ENCODE results near the gene ADAMTS2. TPM values are rescaled to one million over a fixed set of nuclear protein-coding genes. Genes with fewer than 3 reads are reported as not detected.
"Not testable (repeated sequence)": the region's sequence is repeated elsewhere in the genome, so short reads cannot be mapped to it uniquely, and the experiment has no call there.

Gene ADAMTS2
- total RNA-seq, 1 experiment from 2014 or later: 0.02 TPM

DNA sequence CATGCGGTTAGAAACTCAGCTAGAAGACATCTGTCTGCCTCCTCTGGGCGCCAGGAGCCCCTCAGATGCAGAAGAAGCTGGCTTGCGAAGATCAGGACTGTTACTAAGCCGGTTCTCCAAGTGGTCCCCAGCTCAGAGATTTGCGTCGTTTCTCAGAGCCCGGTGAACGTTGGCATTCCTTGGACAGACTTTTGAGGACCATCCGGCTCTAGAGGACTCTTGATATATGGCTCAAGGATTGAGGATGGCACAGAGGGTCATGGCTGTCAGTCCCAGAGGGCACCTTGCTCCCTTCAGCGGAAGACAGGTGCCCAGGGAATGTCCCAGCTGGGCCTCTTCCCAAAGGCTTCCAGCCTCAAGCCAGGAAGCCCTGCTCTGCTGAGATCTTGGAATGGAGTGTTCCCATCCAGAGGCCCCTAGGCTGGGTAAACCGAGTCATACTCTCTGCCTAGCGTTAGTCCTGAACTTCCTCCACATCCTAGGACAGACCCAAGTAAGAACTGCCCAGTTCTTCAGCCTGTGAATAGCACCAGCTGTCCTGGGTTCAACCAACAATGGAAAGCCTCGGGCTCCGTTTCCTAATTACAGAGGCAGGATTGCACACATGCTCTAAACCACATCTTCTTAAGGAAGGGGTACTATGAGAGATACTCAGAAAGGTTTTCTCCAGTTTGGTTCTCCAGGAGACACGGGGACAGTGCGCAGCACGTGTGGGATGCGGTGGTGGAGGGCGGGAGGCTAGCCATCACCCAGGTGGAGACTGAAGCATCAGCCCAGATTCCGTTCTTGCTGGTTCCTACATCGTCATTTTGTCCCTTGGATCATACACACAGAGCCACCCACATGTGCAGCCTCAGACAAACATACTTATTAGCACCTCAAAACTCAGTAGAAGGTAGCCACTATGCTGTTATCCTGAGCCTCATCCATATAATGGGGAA lies 233.7 kb downstream of the ADAMTS2 start:
- DNase-seq (ENCODE audit: low read depth): no peak

DNA sequence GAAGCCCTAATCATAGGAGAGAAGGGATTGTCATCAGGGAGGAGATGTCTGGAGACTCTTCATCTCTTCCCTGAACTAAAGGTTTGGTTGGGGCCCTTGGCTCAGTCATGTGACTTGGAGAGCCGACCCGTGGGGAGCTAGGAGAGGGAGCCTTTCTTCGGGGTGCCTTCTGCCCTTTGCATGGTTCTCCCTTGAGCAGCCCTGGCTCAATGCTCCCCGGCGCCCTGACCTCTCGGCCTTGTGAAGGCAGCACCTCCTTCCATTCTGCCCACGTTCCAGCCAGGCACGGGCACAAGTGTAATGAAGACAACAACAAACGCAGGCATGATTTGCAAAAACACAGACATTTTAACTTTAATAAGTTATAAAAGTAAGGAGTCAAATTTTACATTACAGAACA lies 234.7 kb downstream of the ADAMTS2 start:
- DNase-seq (ENCODE audit: low read depth): no peak

DNA sequence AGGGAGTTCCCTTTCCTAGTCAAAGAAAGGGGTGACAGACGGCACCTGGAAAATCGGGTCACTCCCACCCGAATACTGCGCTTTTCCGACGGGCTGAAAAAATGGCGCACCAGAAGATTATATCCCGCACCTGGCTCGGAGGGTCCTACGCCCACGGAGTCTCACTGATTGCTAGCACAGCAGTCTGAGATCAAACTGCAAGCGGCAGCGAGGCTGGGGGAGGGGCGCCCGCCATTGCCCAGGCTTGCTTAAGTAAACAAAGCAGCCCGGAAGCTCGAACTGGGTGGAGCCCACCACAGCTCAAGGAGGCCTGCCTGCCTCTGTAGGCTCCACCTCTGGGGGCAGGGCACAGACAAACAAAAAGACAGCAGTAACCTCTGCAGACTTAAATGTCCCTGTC lies 244.0 kb downstream of the ADAMTS2 start:
- DNase-seq (ENCODE audit: low read depth): not testable (repeated sequence)

DNA sequence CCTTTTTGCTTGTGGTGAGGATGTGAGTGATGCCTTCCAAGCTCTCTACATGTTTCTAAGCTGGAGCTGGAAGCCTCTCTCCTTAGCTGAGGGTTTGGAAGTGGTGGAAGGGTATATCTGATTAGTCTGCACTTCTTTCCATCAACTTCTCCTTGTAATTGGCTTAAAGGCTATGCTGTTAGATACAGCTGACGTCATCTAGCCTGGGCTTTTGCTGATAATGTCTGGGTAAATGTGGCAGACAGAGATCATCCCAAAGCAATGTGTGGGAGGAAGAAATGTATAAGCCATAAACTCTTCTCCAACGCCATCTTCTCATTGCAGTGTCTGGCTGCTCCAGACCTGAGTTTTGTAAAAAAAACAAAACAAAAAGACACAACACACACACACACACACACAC lies 255.8 kb downstream of the ADAMTS2 start:
- DNase-seq (ENCODE audit: low read depth): no peak

DNA sequence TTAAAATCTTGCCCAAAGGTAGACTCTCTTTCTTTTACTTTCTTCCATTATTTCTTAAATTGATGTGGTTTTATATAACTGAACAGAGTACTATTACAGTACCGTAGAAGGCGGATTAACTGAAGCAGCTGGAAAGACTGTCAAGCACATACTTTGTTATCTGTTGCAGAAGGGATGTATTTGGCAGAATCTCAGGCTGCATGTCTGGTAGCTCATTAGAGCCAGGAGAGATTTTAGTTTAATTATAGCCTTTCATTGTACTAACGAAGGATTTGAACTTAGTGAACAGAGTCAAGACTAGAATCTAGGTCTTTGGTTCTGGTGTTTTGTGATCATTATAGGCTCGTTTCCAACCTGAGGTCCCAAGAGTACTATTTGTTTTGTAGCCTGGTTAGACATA lies 264.5 kb downstream of the ADAMTS2 start:
- no peak for DNase-seq (ENCODE audit: low read depth)

DNA sequence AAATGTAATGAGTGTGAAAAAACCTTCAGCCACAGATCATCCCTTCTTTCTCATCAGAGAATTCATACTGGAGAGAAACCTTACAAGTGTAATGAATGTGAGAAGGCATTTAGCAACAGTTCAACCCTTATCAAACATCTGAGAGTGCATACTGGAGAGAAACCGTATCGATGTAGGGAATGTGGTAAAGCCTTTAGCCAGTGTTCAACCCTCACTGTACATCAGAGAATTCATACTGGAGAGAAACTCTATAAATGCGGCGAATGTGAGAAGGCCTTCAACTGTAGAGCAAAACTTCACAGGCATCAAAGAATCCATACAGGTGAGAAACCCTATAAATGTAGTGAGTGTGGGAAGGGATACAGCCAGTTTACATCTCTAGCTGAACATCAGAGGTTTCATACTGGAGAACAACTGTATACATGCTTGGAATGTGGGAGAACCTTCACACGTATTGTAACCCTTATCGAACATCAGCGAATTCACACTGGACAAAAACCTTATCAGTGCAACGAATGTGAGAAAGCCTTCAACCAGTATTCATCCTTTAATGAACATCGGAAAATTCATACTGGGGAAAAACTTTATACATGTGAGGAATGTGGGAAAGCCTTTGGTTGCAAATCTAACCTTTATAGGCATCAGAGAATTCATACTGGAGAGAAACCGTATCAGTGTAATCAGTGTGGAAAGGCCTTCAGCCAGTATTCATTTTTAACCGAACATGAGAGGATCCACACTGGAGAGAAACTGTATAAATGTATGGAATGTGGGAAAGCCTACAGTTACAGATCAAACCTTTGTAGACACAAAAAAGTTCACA lies 265.9 kb downstream of the ADAMTS2 start:
- no peak for DNase-seq (ENCODE audit: low read depth)

DNA sequence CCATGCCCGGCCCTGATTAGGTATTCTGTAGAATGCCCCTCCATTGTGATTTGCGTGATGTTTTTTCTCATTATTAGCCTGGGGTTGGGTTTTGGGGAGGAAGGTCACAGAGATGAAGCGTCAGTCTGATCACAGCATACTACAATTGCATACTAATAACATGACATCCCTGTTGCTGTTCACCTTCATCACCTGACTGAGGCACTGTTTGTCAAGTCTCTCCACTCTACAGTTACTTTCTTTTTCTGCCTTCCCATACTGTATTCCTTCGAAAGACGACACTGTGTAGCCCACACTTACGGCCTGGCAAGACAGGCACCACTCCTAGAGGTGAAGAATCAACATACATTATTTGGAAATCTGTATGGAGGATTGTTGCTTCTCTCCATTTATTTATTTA lies 279.6 kb downstream of the ADAMTS2 start:
- no peak for DNase-seq (ENCODE audit: low read depth)

DNA sequence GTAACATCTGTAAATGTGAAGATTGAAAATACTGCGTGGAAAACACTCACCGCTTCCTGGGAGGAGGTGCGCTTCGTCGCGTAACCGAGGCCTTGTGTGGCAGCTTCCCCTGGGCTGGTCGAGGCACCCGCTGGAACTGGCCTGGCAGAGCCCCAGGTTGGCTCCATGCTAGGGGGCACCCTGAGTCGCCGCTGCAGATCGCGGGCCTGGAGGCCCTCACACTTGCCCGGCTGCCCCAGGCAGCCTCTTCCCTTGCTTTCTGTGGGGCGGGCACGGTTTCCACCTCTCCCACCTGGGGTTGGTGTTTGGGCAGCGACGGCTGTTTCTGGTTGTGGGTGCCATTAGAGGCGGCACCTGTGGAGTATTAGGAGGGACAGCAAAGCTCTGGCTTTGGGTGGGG lies 284.2 kb downstream of the ADAMTS2 start:
- no peak for DNase-seq (ENCODE audit: low read depth)

Other genes with a start within 250 kb of the ADAMTS2 start
- 25.5 and 38.3 TPM in 2 replicates for gene RUFY1, start 205.1 kb upstream of the ADAMTS2 start, total RNA-seq (2014; rRNA removed; shearing (Covaris generic))

Data from M059J (cell line).